NCI-H128 (cell line): ENCODE measurements around the gene RINL.

Source experiments
- DNase-seq: peaks from one replicate; lab custom pipeline; 2025; ENCODE audit not compliant: unreplicated experiment; lab: John Stamatoyannopoulos, UW

Gene RINL

GRCh38 chr19:38849860-38850435 lies 28.1 kb downstream of the RINL start, which contains the start of gene HNRNPL:
Gene HNRNPL (minus strand): TSS chr19:38849986. CDS start chr19:38849966, 20 bp downstream.
- DNase-seq = peak; percentile 100

- peak; percentile 90 for DNase-seq
These were observed 28.8 kb downstream of the RINL start for GRCh38 chr19:38849147-38849859.

DNA sequence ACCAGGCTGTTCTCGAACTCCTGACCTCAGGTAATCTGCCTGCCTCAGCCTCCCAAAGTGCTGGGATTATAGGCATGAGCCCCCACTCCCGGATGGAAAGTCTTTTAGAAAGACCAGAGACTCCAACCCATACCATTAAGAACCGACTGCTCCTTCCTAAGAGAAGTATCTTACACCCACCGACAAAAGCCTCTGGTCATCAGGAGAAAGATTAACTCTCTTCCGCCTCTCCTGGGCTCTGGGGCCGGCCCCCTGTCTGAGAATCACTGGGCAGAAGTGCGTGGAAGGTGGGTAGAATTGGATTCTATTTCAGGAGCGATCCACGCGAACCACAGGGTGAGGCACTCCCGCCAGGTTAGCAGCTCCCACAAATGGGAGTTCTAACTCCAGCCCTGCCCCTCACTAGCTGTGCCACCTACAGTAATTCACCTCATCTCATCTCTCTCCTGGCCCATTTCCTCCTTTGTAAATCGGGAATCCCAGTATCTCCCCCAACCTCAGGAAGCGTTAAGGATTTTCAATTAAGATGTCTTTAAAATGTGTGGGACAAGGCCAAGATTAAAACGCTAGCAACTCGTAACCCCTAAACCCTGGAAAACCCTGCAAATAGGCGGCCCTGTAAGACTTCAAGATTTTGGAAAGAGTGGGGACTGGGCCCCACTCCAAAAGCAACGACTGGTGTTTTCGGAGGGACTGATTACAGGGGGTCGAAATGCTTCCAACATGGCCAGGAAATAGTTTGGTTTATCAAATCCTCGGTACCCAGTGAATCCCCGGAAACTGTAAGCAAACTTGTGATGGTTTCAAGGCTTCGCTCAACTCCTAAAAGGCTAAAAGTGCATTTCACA lies 29.6 kb downstream of the RINL start:
- no peak for DNase-seq

- no peak for DNase-seq
These were observed 32.0 kb downstream of the RINL start for GRCh38 chr19:38846097-38846496.

DNA sequence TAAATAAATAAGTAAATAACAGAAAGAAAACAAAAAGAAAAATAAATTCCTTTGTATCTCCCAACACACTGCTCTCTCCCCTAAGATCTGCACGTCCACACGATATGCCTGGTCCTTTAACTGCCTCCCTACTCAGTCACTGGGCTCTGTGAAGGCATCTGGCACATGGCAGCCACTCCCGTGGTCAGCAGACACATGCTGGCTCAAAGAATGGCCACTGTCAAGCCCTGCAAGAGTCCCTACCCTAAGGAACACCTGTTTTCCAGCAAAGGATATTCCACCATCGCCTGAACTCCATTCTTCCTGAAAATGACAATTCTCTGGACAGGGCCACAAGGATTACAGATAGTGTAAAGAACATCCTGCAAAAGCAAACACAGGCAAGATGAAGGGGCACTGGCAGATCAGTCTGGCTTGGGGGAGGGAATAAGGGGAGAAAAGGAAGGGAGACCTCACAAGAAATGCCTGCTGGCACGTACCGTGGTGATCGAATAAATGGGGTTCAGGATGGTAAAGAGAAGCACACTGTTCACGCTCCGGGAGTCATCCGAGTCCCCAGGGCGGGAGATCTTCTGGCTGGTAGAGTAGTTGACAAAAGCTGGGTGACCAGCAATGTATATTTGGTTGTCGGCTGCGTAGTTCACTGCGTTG lies 32.6 kb downstream of the RINL start:
- DNase-seq = no peak

- no peak for DNase-seq
These were observed 33.9 kb downstream of the RINL start for GRCh38 chr19:38844093-38844686.

DNA sequence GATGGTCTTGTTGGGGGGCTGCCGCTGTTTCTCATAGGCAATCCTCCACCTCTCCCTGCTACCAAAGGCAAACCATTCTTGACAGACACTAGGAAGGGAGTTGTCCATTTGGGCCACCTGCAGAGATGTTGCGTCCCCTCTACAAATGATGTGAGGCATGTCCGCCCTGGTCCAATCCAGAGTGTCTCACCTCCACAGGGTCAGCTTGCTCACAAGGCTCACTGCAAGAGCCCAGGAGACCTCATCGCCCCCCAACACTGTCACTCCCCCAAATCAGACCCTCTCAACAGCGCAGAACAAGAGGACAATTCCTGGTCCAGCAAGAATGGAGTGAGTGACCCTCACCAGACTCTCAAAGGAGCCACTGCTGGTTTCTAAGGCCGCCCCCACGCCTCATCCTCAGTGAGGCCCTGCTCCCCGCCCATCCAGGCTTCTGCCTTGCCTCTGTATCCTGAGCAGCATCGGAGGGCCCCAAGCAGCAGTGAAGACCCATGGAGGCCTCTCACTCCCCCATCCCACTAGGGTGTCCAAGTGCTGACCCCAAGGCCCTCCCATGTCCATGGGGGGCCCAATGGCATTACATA lies 34.8 kb downstream of the RINL start:
- DNase-seq = no peak

GRCh38 chr19:38842439-38843174 lies 35.5 kb downstream of the RINL start:
- no peak for DNase-seq

DNA sequence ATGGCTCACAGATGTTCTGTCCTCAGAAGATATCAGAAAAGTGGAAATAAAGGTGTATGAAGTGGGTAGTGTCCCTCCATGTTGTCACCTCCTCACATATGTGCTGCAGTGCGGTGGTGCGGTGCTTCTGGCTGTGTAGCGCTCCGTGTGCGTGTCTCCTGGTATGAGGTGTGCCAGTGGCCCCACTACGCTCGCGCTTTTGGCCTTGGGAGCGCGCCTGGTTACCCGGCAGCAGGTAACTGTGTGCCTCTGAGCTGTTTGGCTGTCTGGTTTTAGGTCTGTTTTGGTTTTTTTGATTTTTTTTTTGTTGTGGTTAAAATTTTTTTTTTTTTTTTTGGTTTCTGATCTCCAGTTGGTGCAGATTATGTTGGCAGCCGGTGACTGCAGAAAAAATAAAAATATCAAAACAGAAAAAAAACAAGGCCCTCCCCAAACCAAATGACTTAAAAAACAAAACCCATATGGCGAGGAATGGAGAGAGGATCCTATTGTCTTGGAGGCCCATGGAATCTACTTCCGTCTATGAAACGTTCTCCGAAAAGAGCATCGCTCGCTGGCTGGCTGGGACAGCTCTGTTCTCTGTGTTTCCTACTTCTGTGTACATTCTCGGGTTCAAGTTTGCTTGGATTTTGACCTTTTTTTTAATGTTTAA lies 36.2 kb downstream of the RINL start:
- no peak for DNase-seq

DNA sequence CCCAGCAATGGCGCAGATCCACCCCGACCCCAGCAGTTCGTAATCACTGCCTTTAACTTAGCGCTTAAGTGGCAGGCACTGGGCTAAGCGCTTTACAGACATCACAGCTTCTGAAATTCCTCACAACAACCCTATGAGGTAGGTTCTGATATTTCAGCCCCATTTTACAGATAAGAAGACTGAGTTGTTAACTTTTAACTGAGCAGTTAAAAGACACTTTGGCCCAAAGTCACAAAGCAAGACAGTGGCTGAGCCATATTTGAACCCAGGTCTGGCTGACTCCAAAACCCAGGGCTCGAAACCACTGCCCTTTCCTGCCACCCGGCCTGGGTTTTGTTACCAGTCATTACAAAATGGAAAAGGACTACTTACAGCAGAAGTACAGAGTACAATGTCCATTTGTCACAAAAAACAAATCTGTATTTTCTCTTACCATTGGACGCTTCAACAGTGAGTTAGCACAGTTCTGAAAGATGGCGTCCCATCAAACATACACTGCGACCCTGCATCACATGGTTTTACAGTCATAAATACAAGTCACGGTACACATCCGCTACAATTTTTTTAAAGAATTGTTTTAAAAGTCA lies 36.8 kb downstream of the RINL start:
- DNase-seq = no peak

DNA sequence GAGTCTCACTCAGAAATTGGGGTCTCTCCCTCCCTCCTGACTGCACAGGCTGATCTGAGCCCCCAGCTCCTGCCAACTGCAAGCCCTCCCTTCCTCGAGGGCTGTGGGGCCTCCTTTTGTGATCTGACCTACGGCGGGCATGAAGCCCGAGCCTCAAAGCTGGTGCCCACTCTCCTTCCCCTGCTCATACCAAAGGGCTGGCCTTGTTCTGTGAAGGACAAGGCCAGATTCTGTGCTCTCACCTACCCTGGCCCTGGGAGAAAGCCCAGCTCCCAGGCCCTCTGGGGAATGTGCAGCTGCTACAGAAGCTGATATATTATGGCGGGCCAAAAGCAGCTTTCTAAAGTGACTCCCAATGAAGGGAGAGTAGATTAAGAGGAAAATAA lies 37.5 kb downstream of the RINL start:
- DNase-seq = no peak

DNA sequence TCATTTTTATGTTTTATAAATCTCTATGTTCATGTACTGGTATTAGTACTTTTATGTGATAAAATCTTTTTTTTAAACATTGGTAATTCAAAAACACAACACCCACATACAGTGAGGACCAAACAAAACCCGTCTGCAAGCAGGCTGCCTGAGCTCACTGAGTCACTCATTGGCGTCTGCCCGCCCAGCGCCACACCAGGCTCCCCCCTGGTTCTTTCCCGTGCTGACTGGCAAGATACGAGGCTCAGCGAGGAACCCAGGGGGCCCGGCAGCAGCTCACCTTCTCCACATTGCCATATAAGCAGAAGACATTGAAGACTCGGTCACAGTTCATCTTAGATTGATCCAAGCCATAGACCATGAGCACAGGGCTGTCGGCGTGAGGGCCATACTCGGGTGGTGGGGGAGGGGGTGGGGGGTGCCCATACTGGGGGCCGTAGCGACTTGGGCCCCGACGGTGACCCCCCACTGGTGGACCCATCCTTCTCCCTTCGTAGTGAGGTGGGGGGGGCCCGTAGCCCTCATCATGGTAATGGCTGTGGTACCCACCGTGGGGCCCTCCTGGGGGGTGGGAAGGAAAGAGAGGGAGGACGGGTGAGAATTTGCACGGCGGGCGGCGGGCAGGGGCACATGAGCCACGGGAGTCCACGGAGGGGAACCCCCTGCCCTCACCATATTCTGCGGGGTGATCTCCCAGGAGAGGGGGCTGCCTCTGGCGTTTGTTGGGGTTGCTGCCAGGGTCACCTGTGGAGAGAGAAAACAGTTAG lies 38.1 kb downstream of the RINL start:
- no peak for DNase-seq

DNA sequence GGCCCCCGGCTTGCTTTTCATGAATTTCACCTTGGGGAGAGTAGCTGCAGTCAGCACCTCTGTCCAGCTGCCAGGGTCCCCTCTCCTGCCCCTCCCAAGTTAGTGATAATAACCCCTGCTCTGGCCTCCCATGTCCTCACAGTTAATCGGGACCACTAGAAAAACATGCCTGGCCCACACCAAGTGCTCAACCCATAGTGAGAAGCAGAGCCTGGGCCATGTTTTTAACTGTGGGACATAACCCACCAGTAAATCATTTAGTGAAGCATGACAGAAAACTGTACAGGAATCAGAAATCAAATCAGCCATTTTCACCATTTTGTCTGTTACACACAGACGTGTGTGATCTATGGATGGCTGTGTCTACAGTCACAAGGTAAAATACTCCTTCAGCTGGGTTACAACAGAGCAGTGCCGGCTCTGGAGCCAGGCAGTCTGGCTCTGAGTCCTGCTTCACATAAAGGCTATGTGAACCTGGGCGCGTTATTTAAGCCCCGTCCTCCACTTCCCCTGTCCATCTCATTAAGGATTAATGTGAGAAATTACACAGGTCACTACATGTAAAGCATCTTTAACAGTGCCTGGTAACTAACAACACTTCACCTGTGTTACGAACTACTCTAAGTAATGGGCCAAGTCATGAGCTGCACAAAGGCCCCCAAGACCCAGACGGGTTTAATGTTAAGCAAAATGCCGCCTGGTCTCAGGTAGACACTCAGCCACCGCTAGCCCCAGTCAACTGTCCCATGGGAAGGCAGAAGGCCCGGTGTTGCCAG lies 38.9 kb downstream of the RINL start:
- no peak for DNase-seq

DNA sequence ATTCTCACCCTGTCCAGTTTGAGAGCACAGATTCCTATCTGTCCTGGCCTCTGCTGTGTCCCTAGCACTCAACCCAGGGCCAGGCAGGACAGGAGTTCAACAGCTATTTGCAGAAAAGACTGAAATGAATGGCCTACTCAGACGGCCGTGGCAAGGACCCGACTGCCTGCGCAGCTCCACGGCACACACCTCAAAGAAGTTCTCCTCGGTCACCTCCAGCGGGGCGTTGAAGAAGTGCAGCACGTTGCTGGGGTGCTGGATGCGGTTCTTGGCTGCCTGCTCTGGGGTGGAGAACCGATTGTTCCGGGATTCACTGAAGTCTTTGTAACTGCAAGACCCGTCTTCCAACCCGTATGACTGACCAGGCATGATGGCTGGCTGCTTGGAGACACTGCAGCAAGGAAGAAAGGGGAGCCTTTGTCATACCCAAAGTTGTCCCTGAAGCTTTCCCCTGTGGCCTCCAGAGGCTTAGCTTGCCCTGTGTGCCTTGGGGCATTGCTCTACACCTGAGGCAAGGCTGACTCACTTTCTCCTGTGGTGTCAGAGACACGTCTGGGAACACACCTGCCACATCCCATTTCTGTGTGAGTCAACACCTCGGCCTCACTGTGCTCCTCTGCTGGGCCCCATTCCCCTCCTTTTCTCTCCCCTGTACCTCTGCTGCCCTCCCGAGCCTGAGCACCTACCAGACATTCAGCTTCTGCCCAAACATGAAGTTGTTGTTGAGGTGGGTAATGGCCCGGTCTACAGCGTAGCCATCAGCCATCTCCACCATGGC lies 39.7 kb downstream of the RINL start:
- no peak for DNase-seq

DNA sequence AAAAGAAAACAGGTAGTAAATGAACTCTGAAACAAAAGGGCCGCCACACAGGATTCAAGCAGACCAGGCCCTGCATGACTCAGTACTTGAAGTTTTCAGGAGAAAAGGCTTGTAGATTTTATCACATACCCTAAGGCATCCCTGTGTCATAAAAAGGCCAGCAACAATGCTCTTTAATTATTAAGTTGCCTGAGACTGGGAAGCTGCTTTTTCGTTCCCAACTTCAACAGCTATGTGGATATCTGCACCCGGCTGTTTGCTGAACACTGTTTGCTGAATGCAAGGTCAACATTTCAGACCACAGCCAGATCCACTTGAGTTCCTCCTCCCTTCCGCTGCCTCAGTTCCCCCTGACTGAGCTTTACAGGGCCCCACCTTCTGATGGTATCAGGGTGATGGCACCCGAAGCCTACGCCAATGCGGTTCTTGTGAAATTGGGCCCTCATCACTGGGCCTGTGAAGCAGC lies 40.4 kb downstream of the RINL start:
- DNase-seq = no peak

- no peak for DNase-seq
These were observed 41.0 kb downstream of the RINL start for GRCh38 chr19:38836983-38837626.
